UCSD-AML1 (cell line): ENCODE measurements around the gene MEF2D.

ENCODE experiments used
- DNase-seq: peaks from one replicate; lab custom pipeline; 2025; ENCODE audit not compliant: unreplicated experiment; lab: John Stamatoyannopoulos, UW

Gene MEF2D

DNA sequence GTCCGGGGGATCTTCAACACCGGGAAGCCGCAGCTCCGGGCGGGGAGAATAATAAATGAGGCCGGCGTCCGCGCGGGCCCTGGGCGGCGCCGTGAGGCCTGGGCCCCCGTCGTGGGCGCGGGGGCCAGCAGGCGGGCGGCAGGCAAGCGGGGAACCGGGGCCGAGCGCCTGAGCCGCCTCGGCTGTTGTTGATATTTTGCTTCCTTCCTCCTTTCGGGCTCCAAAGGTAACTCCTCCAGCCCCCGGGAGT lies at the start of gene MEF2D:
MEF2D (minus strand) TSS at position 233 of the 250 bp plus-strand sequence. CDS start 17,483 bp downstream, outside the sequence.
- DNase-seq: no peak

- DNase-seq: no peak
Measured at GRCh38 chr1:156550346-156550745, 49.8 kb upstream of the MEF2D start.

GRCh38 chr1:156549831-156550230 lies 49.3 kb upstream of the MEF2D start:
- no peak for DNase-seq

GRCh38 chr1:156549390-156549789 lies 48.8 kb upstream of the MEF2D start:
- DNase-seq: no peak

DNA sequence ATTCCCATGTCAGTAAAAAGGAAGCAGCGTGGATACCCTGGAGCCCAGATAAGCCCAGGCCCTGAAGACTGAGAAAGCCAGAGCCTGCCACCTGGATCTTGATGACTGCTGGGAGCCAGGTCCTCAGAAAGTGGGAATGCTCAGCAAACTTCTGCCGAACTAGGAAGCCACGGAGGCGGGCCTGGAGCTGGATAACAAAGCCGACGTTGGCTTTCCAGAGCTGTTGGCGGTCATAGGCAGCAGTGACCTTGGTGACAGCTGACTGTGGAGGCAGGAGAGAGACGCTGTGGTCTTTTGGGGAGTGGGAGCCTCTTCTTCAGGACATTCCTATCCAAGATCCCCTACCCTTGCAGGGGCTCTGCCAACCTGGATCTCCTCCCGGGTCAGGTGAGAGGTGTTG lies 47.4 kb upstream of the MEF2D start:
- DNase-seq: no peak

DNA sequence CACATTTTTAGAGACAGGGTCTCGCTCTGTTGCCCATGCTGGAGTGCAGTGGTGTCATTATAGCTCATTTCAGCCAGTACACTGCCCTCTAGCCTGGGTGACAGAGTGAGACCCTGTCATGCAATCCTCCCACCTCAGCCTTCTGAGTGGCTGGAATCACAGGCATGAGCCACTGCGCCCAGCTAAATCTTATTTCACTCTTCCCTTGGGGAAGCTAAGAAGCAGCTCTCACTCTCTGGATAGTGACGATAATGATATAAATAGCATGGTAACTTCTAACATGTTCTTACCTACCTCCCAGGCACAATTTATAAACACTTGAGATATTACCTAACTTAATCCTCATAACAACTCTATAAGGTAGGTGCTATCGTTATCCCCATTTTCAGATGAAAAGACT lies 46.9 kb upstream of the MEF2D start:
- no peak for DNase-seq

DNA sequence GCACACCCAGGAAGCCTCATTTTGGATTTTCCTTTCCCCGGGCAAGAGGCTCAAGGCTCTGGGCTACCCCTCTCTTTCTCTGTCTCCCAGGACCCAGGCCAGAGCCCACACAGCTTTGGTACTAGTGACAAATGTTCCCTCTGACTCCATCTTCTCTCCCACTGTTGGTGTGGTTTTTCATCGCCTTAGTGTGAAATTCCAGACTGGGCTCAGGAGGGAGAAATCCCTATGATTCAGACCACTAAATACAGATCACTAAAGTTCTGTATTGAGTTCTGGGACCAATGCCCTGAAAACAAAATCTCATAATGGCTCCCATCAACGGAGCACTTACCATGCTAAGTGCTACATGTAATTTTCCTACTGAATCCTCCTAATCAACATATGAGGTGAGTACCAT lies 45.7 kb upstream of the MEF2D start:
- no peak for DNase-seq

DNA sequence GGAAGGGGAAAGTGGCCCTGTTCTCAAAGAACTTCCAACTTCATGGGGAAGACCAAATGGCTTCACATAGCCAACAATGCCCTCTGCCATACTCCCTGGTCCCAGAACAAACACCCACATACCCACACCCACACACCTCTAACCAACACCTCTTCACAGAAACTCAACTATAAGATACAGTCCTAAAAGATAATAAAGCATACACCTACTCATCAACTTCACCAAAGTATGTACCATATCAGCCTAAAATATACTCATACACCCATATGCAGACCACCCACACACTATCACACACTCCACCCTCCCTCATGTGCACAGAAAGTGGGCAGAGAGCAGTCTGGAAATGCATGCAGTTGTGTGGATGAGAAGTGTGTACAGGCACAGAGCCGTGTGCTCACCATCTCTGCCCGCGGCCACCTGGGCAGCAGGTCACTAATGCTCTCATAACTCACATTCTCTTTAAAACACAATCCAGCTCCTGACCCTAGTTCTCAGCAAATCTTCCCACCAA lies 44.1 kb upstream of the MEF2D start:
- DNase-seq: no peak

DNA sequence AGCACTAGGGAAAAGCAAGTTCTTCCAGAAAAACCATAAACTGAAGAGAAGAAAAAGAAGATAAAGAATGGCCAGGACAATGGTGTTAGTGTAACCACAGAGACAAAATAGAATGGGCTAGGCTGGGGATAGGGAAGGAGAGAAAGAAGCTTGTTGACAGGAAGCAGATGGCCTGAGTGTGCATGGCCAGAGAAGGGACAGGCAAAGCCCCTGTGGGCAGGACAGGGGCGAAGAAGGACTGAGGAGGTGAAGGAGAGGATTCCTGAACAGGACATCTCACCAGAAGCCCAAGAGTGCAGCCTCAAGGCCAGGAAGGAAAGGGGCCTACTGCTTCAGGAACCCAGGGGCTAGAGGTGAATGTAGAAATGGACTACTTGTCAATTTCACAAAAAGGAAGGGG lies 42.5 kb upstream of the MEF2D start:
- DNase-seq: peak; percentile 26

DNA sequence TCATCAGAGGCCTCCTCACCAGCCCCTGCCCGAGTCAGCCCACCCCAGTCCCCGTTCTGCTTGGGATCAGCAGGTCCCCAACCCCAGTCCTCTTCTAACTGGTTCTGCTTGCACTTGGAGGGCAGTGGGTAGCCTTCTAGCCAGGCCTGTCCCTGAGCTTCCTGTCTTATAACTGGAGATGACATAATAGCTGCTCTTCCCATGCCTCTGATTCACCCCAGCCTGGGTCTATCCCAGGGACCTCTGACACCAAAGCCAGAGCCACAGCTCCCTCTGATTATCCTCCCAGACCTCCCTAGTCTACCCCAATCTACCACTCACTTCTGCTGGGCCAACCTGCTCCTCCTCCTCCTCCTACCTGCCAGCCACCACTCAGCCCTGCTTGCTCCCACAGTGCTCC lies 40.4 kb upstream of the MEF2D start:
- DNase-seq: no peak

GRCh38 chr1:156539818-156540355 lies 39.3 kb upstream of the MEF2D start:
- DNase-seq: no peak

- DNase-seq: no peak
Measured at GRCh38 chr1:156538711-156539440, 38.3 kb upstream of the MEF2D start.

DNA sequence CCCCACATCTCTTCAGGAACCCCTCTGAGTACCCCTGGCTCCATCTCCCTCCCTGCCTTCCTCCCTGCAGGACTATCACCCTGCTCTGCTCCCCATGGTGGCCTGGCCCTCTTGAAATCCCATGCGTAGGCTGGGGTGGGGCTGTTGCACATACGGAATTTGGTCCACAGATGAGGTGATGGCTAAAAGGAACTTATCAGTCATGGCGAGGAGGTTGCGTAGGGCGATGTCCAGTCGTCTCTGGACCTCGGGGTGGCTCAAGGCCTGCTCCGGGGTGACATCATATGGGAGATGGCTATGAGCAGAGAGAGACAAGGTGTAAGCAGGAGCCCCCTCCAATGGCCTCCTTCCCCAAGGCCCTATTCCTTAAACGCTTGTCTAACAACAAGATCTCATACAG lies 36.5 kb upstream of the MEF2D start:
- DNase-seq: no peak

- no peak for DNase-seq
Measured at GRCh38 chr1:156534424-156535060, 34.0 kb upstream of the MEF2D start.

GRCh38 chr1:156533568-156534220 lies 33.1 kb upstream of the MEF2D start:
- DNase-seq: no peak

GRCh38 chr1:156532374-156532773 lies 31.8 kb upstream of the MEF2D start:
- no peak for DNase-seq

DNA sequence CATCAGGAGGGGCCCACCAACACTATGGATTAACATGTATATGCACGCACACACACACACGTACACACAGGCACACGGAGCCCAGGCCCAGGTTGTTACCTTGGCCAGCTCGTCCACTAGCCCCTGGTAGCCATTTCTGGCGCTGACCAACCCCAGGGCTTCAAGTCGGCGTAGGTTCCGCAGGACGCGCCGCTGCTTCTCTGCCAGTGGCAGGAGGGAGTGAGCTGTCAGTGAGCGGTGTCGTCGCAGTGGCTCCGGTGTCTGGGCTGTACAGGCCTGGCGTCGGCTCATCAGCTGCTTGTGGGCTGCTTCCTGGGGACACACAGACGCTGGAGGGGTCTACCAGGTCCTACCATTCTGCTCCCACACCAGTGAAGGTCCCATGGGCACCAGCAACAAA lies 29.4 kb upstream of the MEF2D start:
- DNase-seq: no peak

DNA sequence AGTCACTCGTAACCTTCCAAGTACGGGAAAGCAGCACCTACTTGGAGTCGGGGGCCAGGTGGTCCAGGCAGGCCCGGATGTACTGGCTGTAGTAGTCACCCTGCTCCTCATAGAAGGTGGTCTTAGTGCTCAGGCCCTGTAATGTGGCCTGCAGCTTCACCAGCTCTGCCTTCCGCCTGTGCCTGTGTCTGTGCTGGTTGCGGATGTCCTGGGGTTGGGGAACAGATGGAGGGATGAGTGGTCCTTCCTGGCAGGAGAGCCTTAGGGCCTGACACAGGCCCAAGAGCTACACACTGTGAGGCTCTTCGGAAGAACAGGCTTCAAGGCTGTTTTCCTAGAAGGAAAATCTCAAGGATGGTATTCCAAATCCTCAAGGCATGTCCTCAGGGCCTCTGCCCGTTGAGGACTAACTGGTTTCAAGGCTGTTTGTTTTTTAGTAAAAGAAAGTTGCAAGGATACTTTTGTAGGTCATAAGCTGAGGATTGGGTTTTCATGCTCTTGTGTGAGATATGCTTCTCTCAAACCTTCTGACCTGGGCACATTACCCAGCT lies 28.4 kb upstream of the MEF2D start:
- DNase-seq: no peak

GRCh38 chr1:156528231-156528630 lies 27.7 kb upstream of the MEF2D start:
- DNase-seq: no peak

DNA sequence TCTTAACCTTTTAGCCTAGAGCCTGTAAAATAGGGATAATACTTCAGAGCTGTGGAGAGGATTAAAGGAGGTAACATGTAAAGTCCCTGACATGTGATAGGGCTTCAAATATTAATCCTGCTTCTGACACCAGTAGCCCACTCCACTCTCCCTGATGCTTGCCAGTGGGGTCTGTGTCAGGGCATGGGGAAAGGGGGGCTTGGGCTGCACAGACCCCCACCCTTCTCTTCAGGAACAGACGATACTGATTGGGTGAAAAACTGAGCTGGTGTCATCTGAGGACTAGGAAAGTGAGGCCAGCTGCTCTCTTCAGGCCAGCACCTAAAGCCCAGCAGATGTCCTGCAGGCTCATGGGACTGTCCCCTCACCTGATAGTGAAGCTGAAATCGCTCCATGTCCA lies 27.0 kb upstream of the MEF2D start:
- DNase-seq: no peak

GRCh38 chr1:156525856-156526489 lies 25.4 kb upstream of the MEF2D start:
- no peak for DNase-seq
